GM18861 (cell line): ENCODE measurements around the gene DRC3.
"Not testable (repeated sequence)": the region's sequence is repeated elsewhere in the genome, so short reads cannot be mapped to it uniquely, and the experiment has no call there.

Source experiments
- ATAC-seq: cut with Tn5 transposase; IDR thresholded peaks from one replicate; pipeline ENCODE4 v1.9.1; 2021; ENCODE audit not compliant: unreplicated experiment

DRC3 gene

GRCh38 chr17:17989618-17990017, 17.0 kb downstream of the DRC3 start:
- ATAC-seq = no peak

GRCh38 chr17:17990282-17990681, 17.6 kb downstream of the DRC3 start:
- no peak for ATAC-seq

GRCh38 chr17:17993366-17993765, 20.7 kb downstream of the DRC3 start:
- ATAC-seq = no peak

GRCh38 chr17:17993852-17994251, 21.2 kb downstream of the DRC3 start:
- ATAC-seq = no peak

GRCh38 chr17:17994271-17995069, 21.8 kb downstream of the DRC3 start:
- ATAC-seq = no peak

- not testable (repeated sequence) for ATAC-seq
Measured at GRCh38 chr17:17995887-17996286, 23.2 kb downstream of the DRC3 start.

GRCh38 chr17:17998934-17999333, 26.3 kb downstream of the DRC3 start:
- no peak for ATAC-seq

- ATAC-seq = no peak
Measured at GRCh38 chr17:17999364-18000029, 26.8 kb downstream of the DRC3 start.

GRCh38 chr17:18000030-18000408, 27.4 kb downstream of the DRC3 start:
- ATAC-seq = no peak

GRCh38 chr17:18002171-18002570, 29.5 kb downstream of the DRC3 start:
- ATAC-seq = no peak

- ATAC-seq = no peak
Measured at GRCh38 chr17:18004345-18004744, 31.7 kb downstream of the DRC3 start.

- no peak for ATAC-seq
Measured at GRCh38 chr17:18004884-18005305, 32.2 kb downstream of the DRC3 start.

GRCh38 chr17:18005496-18005895, 32.8 kb downstream of the DRC3 start:
- no peak for ATAC-seq

GRCh38 chr17:18006495-18007239, 34.0 kb downstream of the DRC3 start:
- ATAC-seq = no peak

- no peak for ATAC-seq
Measured at GRCh38 chr17:18008496-18009268, 36.0 kb downstream of the DRC3 start.

GRCh38 chr17:18009609-18010420, 37.2 kb downstream of the DRC3 start:
- no peak for ATAC-seq

GRCh38 chr17:18011286-18011685, 38.6 kb downstream of the DRC3 start:
- ATAC-seq = no peak

- ATAC-seq = no peak
Measured at GRCh38 chr17:18014006-18014405, 41.3 kb downstream of the DRC3 start.

GRCh38 chr17:18015593-18015992, 42.9 kb downstream of the DRC3 start:
- no peak for ATAC-seq

- no peak for ATAC-seq
Measured at GRCh38 chr17:18016426-18016825, 43.8 kb downstream of the DRC3 start.
